AG09319 (cell line): Measurements from ENCODE around the gene LRRC8C.

ENCODE experiments used
- DNase-seq: peaks from one replicate; pipeline ENCODE4 v3.0.0-alpha.2; 2010; ENCODE audit warnings: low read depth; ENCODE audit errors: extremely low read depth
- CTCF ChIP-seq: IDR thresholded peaks from 2 replicates; pipeline ENCODE4 v1.5.1; 2011; ENCODE audit warnings: low read depth, mild to moderate bottlenecking, inconsistent platforms, low read length, moderate library complexity

The LRRC8C gene

GRCh38 chr1:89608984-89609725 is 23.8 kb upstream of the LRRC8C start:
- DNase-seq = no peak
- no peak for TF ChIP-seq CTCF

- no peak for DNase-seq
Observed at GRCh38 chr1:89609781-89610456, 23.0 kb upstream of the LRRC8C start.

GRCh38 chr1:89610457-89611011 is 22.4 kb upstream of the LRRC8C start:
- no peak for DNase-seq
- TF ChIP-seq CTCF = no peak

More at GRCh38 chr1:89609781-89610456, 23.0 kb upstream of the LRRC8C start:
- TF ChIP-seq CTCF = no peak

DNA sequence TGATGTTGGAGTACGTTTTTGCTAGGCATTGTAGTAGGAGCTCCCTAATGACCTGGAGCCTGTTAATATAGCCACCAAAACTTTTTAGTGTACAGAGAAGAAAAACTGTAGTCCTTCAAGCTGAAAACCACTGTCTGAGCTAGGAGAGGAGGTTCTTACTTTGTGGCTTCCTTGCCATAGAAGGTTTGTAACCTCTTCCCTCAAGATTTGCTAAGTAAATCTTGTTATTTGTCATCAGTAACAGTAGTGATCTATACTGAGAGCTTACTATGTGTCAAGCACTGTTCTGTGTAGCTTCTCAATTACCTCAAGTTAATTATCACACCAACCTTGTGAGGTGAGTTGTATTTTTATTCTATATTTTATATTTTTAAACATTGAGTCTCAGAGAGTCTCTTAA is 21.2 kb upstream of the LRRC8C start:
- no peak for DNase-seq
- TF ChIP-seq CTCF = no peak

GRCh38 chr1:89613928-89614327 is 19.0 kb upstream of the LRRC8C start:
- DNase-seq = no peak
- TF ChIP-seq CTCF = no peak

GRCh38 chr1:89615676-89616598 is 17.0 kb upstream of the LRRC8C start:
- DNase-seq = no peak

More at GRCh38 chr1:89615676-89616598, 17.0 kb upstream of the LRRC8C start:
- TF ChIP-seq CTCF = peak; percentile 26
